Measurements from ENCODE around the gene PNCK. TPM values are rescaled to one million over a fixed set of nuclear protein-coding genes. Genes with fewer than 3 reads are reported as not detected.

Gene PNCK
- total and polyA plus RNA-seq, 2 of the 13 experiments (the other 11 are each of a cell fraction or from before 2014, with no cell fraction given), result 33.1 TPM; not detected in 1

GRCh38 chrX:153646620-153647373, 26.8 kb downstream of the PNCK start, which contains the start of gene DUSP9 (continued):
- TF ChIP-seq ZBED4 (CRISPR knock-in tag; IDR thresholded peaks at IDR 0.05; ENCODE audit: borderline replicate concordance) (peak; percentile 57; the same call in 1 of the 2 replicates), ZNF607 (CRISPR knock-in tag; IDR thresholded peaks at IDR 0.05; ENCODE audit: borderline replicate concordance) (0 out of 2 replicates have a peak, but pooled peaks have one; percentile 32), DMTF1 (CRISPR knock-in tag; IDR thresholded peaks at IDR 0.05) (no peak), ZBTB20 (CRISPR knock-in tag; IDR thresholded peaks at IDR 0.05; ENCODE audit: borderline replicate concordance, low read depth) (no peak; the same call in 1 of the 2 replicates), ZNF775 (CRISPR knock-in tag; IDR thresholded peaks at IDR 0.05; ENCODE audit: borderline replicate concordance) (no peak), TFAP4 (IDR thresholded peaks at IDR 0.05; ENCODE audit: borderline replicate concordance, low read depth) (peak; percentile 81; the same call in 1 of the 2 replicates), PHB2 (IDR thresholded peaks at IDR 0.05; ENCODE audit: partially characterized antibody) (no peak), ZNF24 (IDR thresholded peaks at IDR 0.05) (no peak), ZNF343 (CRISPR knock-in tag; IDR thresholded peaks at IDR 0.05) (no peak), ZNF660 (CRISPR knock-in tag; IDR thresholded peaks at IDR 0.05; ENCODE audit: borderline replicate concordance, low read depth) (no peak), ZFP1 (CRISPR knock-in tag; IDR thresholded peaks at IDR 0.05) (no peak), ETV5 (CRISPR knock-in tag; IDR thresholded peaks at IDR 0.05; ENCODE audit: borderline replicate concordance) (peak; percentile 19; the same call in 1 of the 2 replicates), SIX1 (CRISPR knock-in tag; IDR thresholded peaks at IDR 0.05; ENCODE audit: borderline replicate concordance) (no peak), CCAR2 (optimal IDR thresholded peaks at IDR 0.05; ENCODE audit: low read depth, low read length) (no peak), BRF2 (CRISPR knock-in tag; IDR thresholded peaks at IDR 0.05) (no peak), NCOA2 (CRISPR knock-in tag; IDR thresholded peaks at IDR 0.05) (peak; percentile 86), SNRNP70 (IDR thresholded peaks at IDR 0.05; ENCODE audit: low read depth, low read length) (no peak), ZNF550 (CRISPR knock-in tag; IDR thresholded peaks at IDR 0.05; ENCODE audit: borderline replicate concordance) (no peak), TARDBP (CRISPR knock-in tag; IDR thresholded peaks at IDR 0.05) (peak; percentile 40), ZNF256 (CRISPR knock-in tag; conservative IDR thresholded peaks at IDR 0.05) (no peak), CREB3 (CRISPR knock-in tag; IDR thresholded peaks at IDR 0.05) (no peak)

All from HepG2 (cell line).